HG02852 (cell line): ENCODE data around the gene CYB561.
"Not testable (repeated sequence)": the region's sequence is repeated elsewhere in the genome, so short reads cannot be mapped to it uniquely, and the experiment has no call there.

ENCODE experiments used
- ATAC-seq: cut with Tn5 transposase; IDR thresholded peaks from one replicate; pipeline ENCODE4 v1.9.1; 2021; ENCODE audit warnings: mild to moderate bottlenecking, moderate library complexity; ENCODE audit not compliant: unreplicated experiment

The CYB561 gene

GRCh38 chr17:63479495-63480184 is 33.5 kb upstream of the CYB561 start:
- ATAC-seq: no peak

- ATAC-seq: peak; percentile 76
Measured at GRCh38 chr17:63478814-63479494, 32.8 kb upstream of the CYB561 start.

- peak; percentile 18 for ATAC-seq
Measured at GRCh38 chr17:63477480-63478440, 31.7 kb upstream of the CYB561 start.

- ATAC-seq: peak; percentile 46
Measured at GRCh38 chr17:63476854-63477479, 30.9 kb upstream of the CYB561 start, which contains the start of gene ACE. TSS of gene ACE (plus strand) at chr17:63477061. CDS start at chr17:63477095, 34 bp downstream.

GRCh38 chr17:63476459-63476853 is 30.4 kb upstream of the CYB561 start:
- ATAC-seq: peak; percentile 19

- no peak for ATAC-seq
Measured at GRCh38 chr17:63475491-63476412, 29.6 kb upstream of the CYB561 start.

GRCh38 chr17:63474586-63475460 is 28.7 kb upstream of the CYB561 start:
- ATAC-seq: no peak

GRCh38 chr17:63474174-63474573 is 28.1 kb upstream of the CYB561 start:
- no peak for ATAC-seq

- ATAC-seq: not testable (repeated sequence)
Measured at GRCh38 chr17:63468099-63468498, 22.0 kb upstream of the CYB561 start.

GRCh38 chr17:63464691-63465236 is 18.7 kb upstream of the CYB561 start:
- no peak for ATAC-seq

- ATAC-seq: no peak
Measured at GRCh38 chr17:63463771-63464170, 17.7 kb upstream of the CYB561 start.

- no peak for ATAC-seq
Measured at GRCh38 chr17:63460018-63460417, 13.9 kb upstream of the CYB561 start.

GRCh38 chr17:63458478-63458877 is 12.4 kb upstream of the CYB561 start:
- ATAC-seq: no peak

- no peak for ATAC-seq
Measured at GRCh38 chr17:63455417-63455816, 9.3 kb upstream of the CYB561 start.

GRCh38 chr17:63454915-63455314 is 8.8 kb upstream of the CYB561 start:
- ATAC-seq: no peak

- not testable (repeated sequence) for ATAC-seq
Measured at GRCh38 chr17:63454357-63454756, 8.3 kb upstream of the CYB561 start.

- no peak for ATAC-seq
Measured at GRCh38 chr17:63452962-63453551, 7.0 kb upstream of the CYB561 start.
